AG08396 (cell line): Measurements from ENCODE around the gene RABGAP1L.
"Not testable (repeated sequence)": the region's sequence is repeated elsewhere in the genome, so short reads cannot be mapped to it uniquely, and the experiment has no call there.

Experiments used
- DNase-seq: peaks from one replicate; pipeline ENCODE4 v3.0.0; 2012; ENCODE audit warnings: low spot score, mixed read lengths

RABGAP1L gene

DNA sequence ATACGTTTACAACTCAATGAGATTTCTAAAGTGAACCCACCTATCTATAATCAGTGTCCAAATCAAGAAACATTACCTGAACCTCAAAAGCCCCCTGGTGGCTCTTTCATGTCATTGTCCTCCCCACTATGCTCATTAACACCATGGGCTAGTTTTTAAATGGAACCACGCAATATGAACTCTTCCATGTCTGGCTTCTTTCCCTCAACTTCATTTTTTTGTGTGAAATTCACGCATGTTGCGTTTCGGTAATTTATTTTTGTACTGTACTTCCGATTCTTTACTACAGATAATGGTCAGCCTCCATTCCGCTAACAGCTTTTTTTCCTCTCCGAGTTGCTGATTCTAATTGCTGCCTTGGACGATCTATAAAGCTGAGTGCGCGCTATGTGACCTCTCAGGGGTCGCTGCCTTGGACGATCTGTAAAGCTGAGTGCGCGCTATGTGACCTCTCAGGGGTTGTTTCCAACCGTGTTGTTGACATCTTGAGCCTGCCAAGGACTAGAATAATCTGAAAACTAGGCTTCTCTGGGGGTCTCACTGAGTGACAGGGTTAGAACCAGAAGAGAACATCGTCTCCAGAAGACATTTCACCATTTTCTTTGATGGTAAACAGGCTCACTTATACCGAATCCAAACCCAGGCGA is 839.4 kb downstream of the RABGAP1L start:
- DNase-seq = no peak

DNA sequence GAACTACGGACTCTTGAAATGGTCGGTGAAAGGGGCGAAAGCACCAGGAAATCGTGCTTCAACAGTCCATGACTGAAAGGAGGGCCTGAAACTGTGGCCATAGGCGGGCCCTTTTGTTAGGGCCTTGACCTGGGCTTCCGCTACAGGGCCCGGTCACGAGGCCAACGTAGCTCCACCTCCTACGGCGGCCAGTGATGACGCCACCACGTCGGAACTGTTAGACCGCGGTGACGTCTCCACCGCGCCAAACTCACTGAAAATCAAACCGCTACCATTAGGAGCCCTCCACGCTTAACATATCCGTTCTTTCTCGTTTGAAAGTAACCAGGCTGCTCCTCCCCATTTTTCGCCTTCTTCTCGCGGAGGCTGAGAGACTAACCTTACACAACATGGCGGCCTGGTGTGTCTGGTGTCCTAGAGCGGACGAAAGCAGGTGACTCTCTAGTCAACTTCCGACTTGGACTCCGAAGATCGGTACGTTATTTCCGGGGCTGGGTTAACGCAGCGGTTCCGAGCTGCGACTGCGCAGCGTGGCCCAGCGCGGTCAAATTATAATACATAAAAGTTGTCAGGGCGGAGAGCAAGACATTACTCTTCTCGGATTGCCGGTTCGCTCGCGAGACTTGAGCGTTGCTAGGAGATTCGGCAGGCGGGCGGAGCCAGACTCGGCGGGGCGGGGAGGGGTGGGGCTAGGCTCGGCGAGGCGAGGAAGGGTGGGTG is 840.1 kb downstream of the RABGAP1L start:
- DNase-seq = peak; percentile 95

DNA sequence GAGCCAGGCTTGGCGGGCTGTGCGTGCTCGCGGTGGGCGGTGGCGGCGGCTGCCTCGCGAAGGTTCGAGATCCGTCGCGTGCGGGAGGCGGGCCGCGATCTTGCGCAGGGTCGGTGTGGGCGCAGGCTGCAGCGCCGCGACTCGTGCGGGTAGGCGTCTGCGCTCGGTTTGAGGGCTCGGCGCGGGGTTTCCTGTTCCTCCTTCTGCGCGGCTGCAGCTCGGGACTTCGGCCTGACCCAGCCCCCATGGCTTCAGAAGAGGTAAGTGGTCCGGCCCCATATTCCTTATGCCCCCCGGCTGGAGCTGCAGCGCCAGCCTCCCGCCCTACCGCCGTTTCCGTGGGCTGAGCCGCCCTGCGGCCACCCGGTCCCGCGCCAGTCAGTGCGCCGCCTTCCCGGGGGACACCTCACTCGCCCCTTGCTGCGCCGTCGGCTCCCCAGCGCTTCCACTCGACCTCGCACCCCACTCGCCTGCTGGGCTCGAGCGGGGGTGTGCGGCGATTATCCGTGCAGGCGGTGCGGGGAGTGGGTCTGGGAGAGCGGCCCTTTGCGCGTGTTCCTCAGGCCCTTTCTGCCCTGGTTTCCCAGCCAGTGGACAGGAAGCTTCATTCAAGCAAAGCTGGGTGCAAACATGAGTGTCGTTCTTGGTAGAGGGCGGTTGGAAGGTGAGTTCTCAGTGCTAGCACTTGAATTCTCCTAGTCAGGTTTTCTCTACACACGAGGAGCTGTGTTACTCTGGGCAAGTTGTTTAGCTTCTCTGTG is 840.8 kb downstream of the RABGAP1L start, which contains the start of gene CACYBP:
TSS of gene CACYBP (plus strand) at position 12 of the 761 bp plus-strand sequence. CDS start at position 246, 234 bp downstream.
- no peak for DNase-seq

DNA sequence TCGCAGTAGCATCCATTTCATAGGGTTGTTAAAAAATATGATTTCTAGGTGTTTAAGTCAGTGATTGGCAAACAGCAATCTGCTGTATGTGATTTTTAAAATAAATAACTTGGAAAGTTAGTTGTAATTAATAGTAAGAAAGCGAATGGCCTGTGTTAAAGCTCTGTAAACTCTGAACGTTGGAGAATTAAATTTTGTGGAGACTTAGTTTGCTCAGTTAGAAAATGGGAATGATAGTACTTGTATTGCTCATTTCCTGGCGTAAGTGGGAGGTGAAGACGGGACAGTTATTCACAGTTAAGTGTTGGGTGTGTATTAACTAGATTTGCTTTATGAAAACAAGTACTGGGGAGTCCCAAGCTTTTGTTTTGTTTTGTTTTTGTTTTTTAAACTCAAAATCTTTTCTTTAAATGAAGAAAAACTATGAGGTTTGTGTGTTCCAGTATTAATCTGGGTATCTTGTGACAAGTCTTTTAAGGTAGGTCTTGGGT is 841.4 kb downstream of the RABGAP1L start:
- DNase-seq = no peak

DNA sequence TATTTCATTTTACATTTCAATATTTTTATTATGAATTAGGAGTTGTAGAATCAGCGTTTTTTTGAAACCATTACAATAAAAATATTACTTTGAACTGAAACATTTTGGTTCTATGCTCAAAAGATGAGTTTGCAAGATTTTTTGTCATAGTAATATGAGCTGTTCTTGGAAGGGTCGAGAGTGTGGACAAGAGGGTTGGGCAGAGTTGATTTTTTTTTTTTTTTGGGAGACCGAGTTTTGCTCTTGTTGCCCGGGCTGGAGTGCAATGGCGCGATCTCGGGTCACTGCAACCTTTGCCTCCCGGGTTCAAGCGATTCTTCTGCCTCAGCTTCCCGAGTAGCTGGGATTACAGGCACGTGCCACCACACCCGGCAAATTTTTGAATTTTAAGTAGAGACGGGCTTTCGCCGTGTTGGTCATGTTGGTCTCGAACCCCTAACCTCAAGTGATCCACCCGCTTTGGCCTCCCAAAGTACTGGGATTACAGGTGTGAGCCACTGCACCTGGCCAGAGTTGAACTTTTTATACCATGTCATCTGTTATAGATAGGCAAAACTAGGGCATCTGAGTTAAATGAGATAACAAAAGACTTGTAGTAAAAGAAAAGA is 843.7 kb downstream of the RABGAP1L start:
- DNase-seq = no peak

DNA sequence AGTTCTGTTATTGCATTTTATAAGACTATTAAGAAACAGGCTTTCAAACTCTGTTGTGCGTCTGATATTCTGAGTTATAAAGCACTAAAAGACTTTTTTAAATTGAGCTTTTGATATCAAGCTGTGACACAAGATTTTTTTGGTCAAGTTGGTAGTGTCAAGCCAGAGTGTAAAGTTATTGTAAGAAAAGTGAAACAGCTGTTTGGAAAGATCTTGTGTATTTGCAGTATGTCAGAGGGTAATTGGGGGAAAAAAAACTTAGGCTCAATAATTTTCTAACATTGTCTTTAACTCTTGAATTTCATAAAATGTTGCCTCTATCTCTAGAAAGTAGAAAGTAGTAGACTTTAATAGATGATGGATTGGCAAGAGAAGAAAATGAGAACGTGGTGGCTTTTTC is 844.2 kb downstream of the RABGAP1L start:
- no peak for DNase-seq

DNA sequence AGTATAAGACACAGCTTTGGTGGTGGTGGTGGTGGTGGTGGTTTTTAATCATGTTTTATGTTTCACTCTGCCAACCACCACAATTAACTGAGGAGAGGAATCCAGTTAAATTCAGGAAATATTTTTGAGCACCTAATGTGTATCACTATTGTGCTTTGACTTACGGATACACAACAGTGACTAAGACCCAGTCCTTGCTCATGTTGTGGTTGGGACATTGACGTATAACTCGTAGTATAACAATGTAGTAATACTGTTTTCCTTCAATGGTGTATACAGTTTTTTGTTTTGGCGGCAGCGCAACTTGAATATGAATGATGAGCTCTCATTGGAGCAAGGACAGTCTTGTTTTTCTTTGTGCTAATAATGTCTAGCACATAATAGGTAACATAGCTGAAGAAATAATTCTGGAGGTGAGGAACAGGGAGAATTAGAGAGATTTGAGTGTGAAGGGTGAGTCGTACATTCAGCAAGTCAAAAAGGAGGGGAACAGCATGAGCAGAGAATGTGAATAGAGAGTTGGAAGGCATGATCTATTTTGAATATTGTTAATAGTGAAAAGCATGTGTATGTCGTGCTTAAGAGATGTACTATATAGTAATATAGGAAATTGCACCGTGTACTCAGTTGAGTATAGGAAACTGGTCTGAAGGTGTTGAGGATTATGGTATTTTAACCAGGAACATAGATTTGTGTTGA is 845.9 kb downstream of the RABGAP1L start:
- DNase-seq = no peak

DNA sequence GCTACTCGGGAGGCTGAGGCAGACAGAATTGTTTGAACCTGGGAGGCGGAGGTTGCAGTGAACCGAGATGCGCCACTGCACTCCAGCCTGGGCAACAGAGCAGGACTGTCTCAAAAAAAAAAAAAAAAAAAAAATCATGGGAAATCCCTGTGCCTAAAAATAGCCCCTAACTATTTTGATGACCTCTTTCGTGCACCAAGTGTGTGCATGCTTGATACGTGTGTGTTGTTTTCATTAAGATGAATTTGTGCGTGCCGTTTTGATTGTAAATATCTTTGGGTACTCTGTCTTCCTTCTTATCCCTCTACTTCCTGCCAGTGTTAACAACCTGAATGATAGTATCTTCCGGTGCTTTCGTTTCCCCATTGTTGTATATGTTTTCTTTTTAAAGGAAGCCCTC is 850.2 kb downstream of the RABGAP1L start:
- DNase-seq = no peak

DNA sequence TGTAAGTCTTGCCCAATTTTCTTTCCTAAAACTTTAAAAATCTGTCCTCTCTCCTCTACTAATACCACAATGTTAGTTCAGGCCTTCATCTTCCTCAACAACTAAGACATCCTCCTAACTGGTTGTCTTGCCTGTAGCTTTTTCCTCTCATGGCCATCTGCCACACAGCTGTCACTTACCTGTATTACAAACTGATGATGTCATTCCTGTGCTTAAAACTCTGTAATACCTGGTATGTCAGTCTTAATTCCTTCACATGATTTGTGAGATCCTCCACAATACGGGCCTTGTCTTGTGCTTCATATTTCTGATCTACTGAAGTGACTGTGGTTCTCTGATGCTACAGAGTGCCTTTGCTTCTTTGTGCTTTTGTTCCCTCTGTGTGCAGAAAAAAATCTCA is 854.1 kb downstream of the RABGAP1L start:
- DNase-seq = no peak

DNA sequence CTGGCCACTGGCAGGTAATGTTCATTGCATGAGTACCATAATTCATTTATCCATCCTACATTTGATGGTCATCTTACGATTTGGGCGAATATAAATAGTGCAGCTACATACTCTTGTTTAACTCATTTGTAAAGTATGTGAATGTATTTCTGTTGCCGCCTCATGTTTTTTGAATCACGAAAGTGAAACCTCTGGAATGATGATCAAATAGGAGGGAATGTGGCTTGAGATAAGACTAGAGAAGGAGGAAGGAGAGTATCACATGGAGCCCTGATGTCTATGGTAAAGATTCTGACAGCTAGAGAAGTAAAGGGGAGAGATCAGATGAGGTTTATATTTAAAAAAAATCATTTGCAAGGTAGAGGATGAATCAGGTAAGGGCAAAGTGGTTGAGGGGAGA is 855.9 kb downstream of the RABGAP1L start:
- DNase-seq = peak; percentile 52

DNA sequence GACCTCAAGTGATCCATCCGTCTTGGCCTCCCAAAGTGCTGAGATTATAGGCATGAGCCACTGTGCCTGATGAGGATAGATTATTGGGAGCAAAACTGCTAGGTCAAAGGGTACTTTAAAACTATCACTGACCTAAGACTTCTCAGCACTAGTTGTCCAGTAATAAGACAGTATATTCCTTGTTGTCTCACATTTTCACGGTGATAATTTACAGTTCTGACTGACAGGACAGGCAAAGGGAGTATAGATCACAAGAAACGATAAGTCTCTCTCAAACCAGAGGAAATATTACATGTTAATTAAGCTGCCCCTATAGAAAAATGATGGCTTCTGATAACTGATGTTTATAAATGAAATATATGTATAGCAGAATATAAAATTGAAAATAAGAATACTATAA is 860.2 kb downstream of the RABGAP1L start:
- no peak for DNase-seq

DNA sequence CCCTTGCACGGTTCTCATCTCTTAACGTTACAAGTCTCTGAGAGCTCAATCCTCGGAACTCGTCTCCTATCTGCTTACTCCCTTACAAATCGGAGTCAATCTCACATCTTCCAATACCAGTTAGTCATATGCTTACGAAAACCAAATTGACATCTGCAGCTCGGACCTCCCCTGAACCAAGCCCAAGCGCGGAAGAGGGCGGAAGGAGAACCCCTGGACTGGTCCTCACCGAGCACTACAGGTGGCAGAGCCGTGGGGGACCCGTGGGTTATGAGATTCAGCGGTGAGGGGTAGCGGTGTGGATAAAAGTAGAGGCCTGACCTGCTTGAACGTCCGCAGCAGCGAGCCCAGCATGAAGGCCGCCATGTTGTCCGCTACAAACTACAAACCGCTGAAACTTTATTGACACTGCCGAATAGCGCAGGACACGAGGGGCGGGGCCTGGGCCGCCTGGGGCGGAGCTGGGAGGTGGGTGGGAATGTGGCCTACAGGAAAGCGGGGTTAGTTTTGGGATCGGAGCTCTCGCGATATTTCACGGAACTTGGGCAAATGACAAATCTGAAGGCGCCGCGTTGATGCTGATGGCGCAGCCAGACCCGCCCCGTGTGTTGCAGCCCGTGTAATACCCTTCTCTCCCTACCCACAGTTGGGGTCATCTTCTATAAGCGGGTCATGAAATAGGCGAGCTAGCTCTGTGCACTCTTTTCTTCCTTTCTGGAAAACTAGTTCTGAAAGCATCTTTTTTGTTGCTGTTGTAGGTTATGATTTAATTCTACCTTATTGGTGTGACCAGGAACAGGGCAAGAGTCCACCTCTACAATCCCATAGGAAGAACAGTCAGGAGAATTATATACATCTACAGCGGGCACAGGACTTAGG is 864.0 kb downstream of the RABGAP1L start, which contains the start of gene MRPS14:
TSS of gene MRPS14 (minus strand) at position 383 of the 879 bp plus-strand sequence. CDS start at position 366, 17 bp downstream.
- peak; percentile 95 for DNase-seq

DNA sequence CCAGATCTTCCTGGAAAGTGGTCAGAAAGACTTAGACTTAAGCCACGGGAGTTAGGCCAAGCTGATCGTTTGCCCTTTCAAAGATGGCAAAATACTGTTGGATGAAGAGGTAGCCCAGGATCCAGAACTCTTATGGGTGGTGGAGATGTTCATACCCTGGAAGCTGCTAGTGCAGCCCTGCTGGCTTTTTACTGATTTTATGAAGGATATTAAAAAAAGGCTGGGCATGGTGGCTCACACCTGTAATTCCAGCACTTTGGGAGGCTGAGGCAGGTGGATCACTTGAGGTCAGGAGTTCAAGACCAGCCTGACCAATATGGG is 864.6 kb downstream of the RABGAP1L start:
- DNase-seq = not testable (repeated sequence)

DNA sequence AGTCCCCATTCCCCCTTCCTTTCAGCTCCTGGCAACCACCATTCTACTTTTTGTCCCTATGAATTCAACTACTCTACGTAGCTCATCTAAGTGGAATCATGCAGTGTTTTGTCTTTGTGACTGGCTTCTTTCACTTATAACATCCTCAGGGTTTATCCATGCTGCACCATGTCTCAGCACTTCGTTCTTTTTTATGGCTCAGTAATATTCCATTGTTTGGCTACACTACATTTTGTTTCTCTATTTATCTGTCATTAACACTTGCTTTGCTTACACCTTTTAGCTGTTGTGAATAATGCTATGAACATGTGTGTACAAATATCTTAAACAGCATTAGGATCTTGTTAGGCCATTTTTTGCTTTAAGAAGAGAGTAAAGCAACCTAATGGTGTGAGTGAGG is 865.5 kb downstream of the RABGAP1L start:
- DNase-seq = no peak

DNA sequence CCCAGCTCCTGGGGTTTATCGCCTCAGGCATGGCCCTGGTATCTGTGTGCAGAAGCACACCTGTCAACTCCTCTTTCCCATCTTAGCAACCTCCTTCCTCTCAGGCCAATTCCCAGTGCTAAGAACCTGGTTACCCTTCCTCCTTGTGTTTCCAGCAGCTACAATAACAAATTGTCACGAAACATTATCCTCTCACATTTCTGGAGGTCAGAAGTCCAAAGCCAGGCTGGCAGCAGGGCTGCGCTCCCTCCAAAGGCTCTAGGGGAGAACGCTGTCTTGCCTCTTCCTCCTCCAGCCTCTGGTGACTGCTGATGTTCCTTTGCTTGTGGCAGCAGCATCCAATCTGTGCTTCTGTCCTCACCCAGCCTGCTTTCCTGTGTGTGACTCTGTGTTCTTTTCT is 874.6 kb downstream of the RABGAP1L start:
- DNase-seq = no peak

DNA sequence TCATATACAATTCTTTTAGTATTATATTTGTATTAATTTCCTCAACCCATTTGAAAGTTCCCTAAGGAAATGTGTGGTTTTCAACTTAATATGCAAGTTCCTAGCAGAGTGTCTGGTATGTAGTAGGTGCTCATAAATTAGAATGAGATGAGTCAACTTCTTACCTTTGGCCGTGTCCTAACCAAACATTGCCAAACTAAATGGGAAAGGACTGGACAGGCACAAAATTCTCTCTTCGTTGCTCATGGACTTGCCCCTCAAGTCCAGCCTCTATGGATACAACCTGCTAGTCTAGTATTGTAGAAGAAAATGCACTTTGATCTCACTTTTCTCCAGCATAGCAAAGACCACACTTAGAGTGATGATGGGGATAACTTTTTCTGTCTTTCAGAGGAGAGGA is 875.5 kb downstream of the RABGAP1L start:
- no peak for DNase-seq

DNA sequence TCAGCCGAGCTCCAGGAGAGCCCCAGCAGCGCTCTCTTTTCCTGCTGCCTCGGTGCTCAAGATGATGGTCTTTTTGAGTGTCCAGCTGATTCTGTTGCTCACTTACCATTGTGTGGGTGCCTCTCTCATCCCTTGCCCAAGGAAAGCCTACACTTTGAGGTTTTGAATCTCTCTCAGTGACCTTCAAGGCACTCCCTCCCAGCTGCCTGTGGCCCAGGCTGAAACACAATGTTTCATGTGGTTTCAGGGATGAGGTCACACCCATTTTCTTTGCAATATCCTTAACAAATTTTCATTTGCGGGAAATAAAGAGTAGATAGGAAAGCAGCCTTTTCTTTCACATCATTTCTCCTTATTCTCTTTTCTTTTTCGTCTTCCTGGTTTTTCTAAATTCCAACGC is 876.5 kb downstream of the RABGAP1L start:
- DNase-seq = no peak

DNA sequence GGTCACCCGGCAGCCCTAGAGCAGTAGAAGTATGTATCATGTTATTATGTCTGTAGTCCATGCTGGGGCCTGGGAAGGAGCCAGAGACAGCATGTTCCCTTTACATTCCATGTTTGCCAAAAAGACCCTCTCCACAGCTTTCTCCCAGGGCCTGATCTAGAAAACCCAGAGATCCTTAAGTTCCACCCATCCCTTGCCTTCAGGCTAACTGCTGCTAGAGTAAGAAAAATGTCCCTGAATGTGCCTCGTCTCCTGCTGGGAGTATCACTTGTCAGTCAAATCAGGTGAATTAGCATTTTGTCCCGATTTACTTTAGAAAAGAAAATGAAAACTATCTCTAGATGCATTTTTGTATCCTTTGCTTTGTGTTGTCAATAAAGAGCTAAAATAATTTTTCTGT is 877.2 kb downstream of the RABGAP1L start:
- DNase-seq = no peak

DNA sequence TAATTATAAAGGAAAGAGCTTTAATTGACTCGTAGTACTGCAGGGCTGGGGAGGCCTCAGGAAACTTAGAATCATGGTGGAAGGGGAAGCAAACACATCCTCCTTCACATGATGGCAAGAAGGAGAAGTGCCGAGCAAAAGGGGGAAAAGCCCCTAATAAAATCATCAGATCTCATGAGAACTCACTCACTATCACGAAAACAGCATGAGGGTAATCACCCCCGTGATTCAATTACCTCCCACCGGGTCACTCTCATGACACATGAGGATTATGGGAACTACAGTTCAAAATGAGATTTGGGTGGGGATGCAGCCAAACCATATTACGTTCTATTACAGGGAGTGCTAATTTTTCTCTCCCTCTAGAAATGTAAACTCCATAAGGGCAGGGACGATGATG is 878.1 kb downstream of the RABGAP1L start:
- no peak for DNase-seq

DNA sequence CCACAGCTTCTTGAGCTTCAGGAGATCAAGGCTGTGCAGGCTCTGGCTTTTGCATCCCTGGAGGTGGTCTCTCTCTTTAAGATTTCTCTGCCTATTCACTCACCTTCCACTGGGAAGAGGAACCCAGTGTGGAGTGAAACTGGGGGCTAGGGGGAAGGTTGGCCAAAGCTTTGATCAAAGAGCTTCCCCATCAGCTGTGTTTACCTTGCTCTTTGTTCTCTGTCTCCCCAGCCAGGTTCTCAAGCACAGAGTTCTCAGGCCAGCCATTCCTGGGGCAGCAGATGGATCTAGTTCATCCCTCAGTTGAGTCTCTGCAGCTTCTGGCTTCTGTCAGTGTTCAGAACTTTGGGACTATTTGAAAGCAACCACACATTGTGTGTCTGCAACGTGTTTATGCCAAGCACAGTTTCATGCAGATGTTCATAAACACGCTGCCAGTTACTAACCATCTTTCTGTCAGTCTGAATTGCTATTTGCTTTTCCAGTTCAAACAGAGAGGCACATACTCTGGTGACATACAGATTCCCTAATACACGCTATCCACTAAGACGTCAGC is 881.1 kb downstream of the RABGAP1L start:
- DNase-seq = no peak
